AG10803 (cell line): ENCODE data around the gene INTS15.

Experiments used
- DNase-seq: peaks from one replicate; pipeline ENCODE4 v3.0.0; 2010; ENCODE audit warnings: low read depth
- H3K4me3 ChIP-seq: 2 replicates; pipeline ENCODE4 v1.5.1; 2011; ENCODE audit warnings: mild to moderate bottlenecking, low read length, control low read depth
- CTCF ChIP-seq: conservative IDR thresholded peaks from 2 replicates; pipeline ENCODE4 v1.5.1; 2011; ENCODE audit warnings: mild to moderate bottlenecking, low read length, control low read depth, inconsistent platforms

Gene INTS15

DNA sequence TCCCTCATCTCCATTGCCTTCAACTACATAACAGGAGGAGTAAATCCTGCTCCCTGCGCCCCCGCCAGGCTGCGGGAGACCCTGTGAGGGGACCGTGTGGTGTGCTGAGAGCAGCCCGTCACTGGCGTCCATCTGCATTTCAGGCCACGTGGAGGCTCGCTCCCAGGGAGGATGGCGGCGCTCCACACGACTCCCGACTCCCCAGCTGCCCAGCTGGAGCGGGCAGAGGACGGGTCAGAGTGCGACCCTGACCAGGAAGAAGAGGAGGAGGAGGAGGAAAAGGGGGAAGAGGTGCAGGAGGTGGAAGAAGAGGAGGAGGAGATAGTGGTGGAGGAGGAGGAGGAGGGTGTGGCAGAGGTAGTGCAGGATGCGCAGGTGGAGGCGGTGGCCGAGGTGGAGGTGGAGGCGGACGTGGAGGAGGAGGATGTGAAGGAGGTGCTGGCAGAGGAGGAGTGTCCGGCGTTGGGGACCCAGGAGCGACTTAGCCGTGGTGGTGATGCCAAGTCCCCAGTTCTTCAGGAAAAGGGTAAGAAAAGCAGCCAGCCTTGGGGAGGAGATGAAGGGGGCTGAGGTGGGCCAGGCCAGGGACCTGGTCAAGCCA is 52.5 kb downstream of the INTS15 start:
- TF ChIP-seq CTCF, result no peak
- DNase-seq, result no peak

DNA sequence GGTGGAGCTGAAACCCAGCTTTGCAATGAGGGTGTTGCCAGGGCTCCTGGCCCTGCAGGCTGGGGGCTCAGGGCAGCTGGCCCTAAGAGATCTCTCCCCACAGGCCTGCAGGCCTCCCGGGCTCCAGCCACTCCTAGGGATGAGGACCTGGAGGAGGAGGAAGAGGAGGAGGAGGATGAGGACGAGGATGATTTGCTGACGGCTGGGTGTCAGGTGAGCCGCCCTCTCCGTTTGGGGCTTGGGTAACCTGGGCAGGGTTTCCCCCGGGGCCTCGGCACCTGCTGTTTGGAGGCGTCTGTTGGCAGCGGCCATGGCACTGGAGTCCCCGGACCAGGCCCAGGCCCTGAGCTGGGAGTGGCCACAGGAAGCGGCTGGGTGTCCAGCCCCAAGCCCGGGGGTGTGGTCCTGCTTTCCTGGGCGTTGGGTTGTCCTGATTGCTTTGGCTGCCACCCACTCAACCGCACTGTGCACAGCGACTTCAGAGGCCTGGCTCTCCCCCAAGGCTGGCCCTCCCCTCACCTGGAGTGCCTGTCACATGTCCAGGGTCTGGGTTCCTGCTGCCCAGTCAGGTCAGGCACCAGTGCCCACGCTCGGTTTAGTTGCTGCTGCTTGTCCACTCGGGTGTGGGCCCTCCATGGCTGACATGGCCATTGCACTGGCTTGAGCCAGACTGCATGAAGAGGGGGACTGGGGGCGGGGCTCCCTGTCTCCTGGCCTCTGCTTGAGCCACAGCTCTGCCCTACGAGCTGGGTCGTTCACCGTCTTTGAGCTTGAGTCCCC is 53.2 kb downstream of the INTS15 start:
- no peak for DNase-seq
- no peak for TF ChIP-seq CTCF

More for the DNA sequence above, 52.5 kb downstream of the INTS15 start:
- H3K4me3 ChIP-seq, result no peak overlapping the region

DNA sequence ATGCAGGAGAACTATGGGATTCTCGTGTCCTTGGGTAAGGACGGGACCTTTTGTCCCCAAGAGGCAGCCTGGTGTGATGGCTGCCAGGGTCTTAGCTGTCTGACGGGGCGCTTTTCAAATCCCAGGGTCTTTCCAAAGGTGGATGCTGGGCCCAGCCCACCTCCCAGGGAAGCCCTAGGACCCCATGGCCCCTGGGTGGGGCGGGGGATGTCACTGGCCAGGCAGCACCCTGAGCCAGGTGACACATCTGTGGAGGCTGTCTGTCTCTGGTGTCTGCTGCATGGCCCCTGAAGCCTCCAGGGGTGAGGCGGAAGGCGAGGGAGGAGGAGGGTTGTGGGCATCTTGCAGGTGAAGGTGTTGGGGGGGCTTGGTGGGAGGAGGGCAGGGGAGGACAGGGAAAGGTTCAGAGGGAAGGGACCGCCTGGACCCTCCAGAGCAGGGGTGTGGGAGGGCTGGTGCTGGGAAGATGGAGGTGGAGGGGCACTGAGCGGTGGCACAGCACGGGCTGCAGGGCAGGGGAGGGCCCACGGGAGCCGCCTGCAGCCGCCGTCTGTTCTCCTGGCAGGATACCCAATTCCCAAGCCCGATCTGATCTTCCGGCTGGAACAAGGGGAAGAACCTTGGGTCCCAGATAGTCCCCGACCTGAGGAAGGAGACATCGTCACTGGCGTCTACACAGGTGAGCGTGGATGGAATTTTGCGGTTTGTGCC is 54.2 kb downstream of the INTS15 start:
- H3K4me3 ChIP-seq, result no peak overlapping the region
- TF ChIP-seq CTCF, result no peak
- DNase-seq, result no peak

More for the DNA sequence above, 53.2 kb downstream of the INTS15 start:
- H3K4me3 ChIP-seq, result no peak overlapping the region

DNA sequence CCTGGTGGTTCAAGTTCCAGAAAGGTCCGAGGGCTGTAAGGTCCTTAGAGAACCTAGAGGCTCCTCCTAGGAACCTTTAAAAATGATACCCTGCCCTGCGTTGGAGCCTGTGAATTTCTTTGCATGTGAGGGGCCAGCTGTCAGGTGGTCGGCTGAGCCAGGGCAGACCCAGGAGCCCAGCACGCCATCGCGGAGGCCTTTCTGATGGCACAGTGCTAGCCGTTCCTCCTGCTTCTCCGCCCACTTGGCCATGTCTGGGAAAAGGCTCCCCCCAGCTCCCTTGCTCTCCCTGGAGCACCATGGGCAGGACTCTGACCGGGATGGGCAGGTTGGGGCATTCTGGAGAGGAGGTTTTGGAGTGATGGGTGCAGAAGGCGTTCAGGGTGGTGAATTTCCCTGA is 54.9 kb downstream of the INTS15 start:
- no peak for DNase-seq
- no peak for TF ChIP-seq CTCF

DNA sequence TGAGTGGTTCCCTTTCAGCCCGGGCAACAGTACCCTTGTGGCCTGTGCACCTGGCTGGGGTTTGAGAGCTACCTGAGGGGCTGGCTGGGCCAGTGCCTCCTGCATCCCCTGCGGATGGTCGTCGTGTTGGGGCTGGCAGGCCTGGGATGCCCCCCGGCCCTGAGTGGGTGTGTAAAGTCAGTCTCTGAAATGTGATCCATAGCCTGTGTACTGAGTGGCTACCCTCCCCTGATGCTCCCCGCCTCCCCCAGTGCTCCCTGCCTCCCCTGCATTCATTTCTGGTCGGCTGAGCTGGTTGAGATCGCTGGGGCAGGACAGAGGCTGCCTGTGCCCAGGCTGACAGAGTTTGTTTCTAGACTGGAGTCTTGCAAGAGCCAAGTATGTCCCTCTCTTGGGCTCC is 56.6 kb downstream of the INTS15 start:
- no peak overlapping the region for H3K4me3 ChIP-seq
- no peak for DNase-seq
- TF ChIP-seq CTCF, result no peak

More for the DNA sequence above, 54.9 kb downstream of the INTS15 start:
- no peak overlapping the region for H3K4me3 ChIP-seq

- DNase-seq, result no peak
- no peak for TF ChIP-seq CTCF
- H3K4me3 ChIP-seq, result no peak overlapping the region
Observed at GRCh38 chr7:6647080-6647479, 57.3 kb downstream of the INTS15 start.
